GM23248 (cell line): Measurements from ENCODE around the gene ANGPTL2. TPM values are rescaled to one million over a fixed set of nuclear protein-coding genes. Genes with fewer than 3 reads are reported as not detected.
A peak's percentile ranks its signal among the peaks of the same experiment; 100 is the strongest.

Source experiments
- DNase-seq: peaks from one replicate; pipeline ENCODE4 v3.0.0-alpha.2; 2015
- H2AFZ ChIP-seq: fragments of 200-600 bp; sonication (generic); 2 replicates; pipeline ENCODE4 v1.6.1; 2016; ENCODE audit warnings: antibody characterized with exemption
- H3F3A ChIP-seq: fragments of 200-600 bp; sonication (generic); 2 replicates; pipeline ENCODE4 v1.6.1; 2016; ENCODE audit warnings: mild to moderate bottlenecking, antibody characterized with exemption, mixed run types; ENCODE audit not compliant: insufficient read depth
- H3K27ac ChIP-seq: fragments of 200-600 bp; sonication (generic); 2 replicates; pipeline ENCODE4 v1.5.1; 2016; ENCODE audit warnings: mild to moderate bottlenecking
- H3K27me3 ChIP-seq: fragments of 200-600 bp; sonication (generic); replicated peaks from 2 replicates; pipeline ENCODE4 v1.6.1; 2016; ENCODE audit warnings: mild to moderate bottlenecking; ENCODE audit not compliant: insufficient read depth
- H3K36me3 ChIP-seq: fragments of 200-600 bp; sonication (generic); 2 replicates; pipeline ENCODE4 v1.6.1; 2016; ENCODE audit warnings: low read depth, mild to moderate bottlenecking
- H3K4me1 ChIP-seq: fragments of 200-600 bp; sonication (generic); 2 replicates; pipeline ENCODE4 v1.6.1; 2016; ENCODE audit warnings: mild to moderate bottlenecking; ENCODE audit not compliant: insufficient read depth
- H3K4me2 ChIP-seq: fragments of 200-600 bp; sonication (generic); one replicate; pipeline ENCODE4 v1.6.1; 2016; ENCODE audit warnings: mild to moderate bottlenecking; ENCODE audit not compliant: unreplicated experiment
- H3K4me3 ChIP-seq: fragments of 200-600 bp; sonication (generic); 2 replicates; pipeline ENCODE4 v1.5.1; 2016; ENCODE audit warnings: mild to moderate bottlenecking
- H3K79me2 ChIP-seq: fragments of 200-600 bp; sonication (generic); 2 replicates; pipeline ENCODE4 v1.6.1; 2016; ENCODE audit warnings: mild to moderate bottlenecking; ENCODE audit not compliant: insufficient read depth
- H3K9ac ChIP-seq: fragments of 200-600 bp; sonication (generic); 2 replicates; pipeline ENCODE4 v1.6.1; 2016; ENCODE audit warnings: mild to moderate bottlenecking
- H3K9me2 ChIP-seq: fragments of 200-600 bp; sonication (generic); 2 replicates; pipeline ENCODE4 v1.6.1; 2016; ENCODE audit warnings: mixed run types, mild to moderate bottlenecking, moderate library complexity; ENCODE audit not compliant: insufficient read depth
- H3K9me3 ChIP-seq: fragments of 200-600 bp; sonication (generic); one replicate; pipeline ENCODE4 v1.6.1; 2017; ENCODE audit warnings: low read depth
- H4K20me1 ChIP-seq: fragments of 200-600 bp; sonication (generic); 2 replicates; pipeline ENCODE4 v1.6.0; 2016; ENCODE audit not compliant: insufficient read depth
- EZH2 ChIP-seq: fragments of 200-600 bp; sonication (generic); IDR thresholded peaks from 2 replicates; pipeline ENCODE4 v1.6.1; 2018; ENCODE audit warnings: antibody characterized with exemption, mild to moderate bottlenecking; ENCODE audit not compliant: insufficient read depth, poor library complexity, severe bottlenecking
- EZH2phosphoT487 ChIP-seq: fragments of 200-600 bp; sonication (generic); IDR thresholded peaks from 2 replicates; pipeline ENCODE4 v1.6.1; 2018; ENCODE audit warnings: antibody characterized with exemption, moderate library complexity, mild to moderate bottlenecking, low read depth; ENCODE audit not compliant: insufficient read depth
- WGBS, 2 experiments: methylation state at CpG; one replicate each; pipeline ENCODE4 v1.1.6; 2015 to 2017; ENCODE audit warnings: low lambda C conversion rate in 2 of 2, low coverage in 1 of 2; ENCODE audit errors: missing lambda C conversion rate in 2 of 2; 5-methylcytosine and 5-hydroxymethylcytosine counted together
- in situ Hi-C: fragments of 300-500 bp; cut with MboI; formaldehyde crosslinking; loops from 2 replicates; pipeline ENCODE4 v1.15.0; 2020
- polyA plus RNA-seq: library from polyadenylated mRNA; unstranded; fragments of >200 nt; fragmentation: Nextera tagmentation; extraction: Ambion mirVana; gene quantifications from 2 replicates; pipeline ENCODE4 v1.2.1, GENCODE V29; 2016
- total RNA-seq: library from RNA; depleted of rRNA; stranded (reverse); fragments of >200 nt; shearing (Covaris generic); gene quantifications from 2 replicates; pipeline ENCODE4 v1.2.3, GENCODE V29; 2014

The ANGPTL2 gene
- total and polyA plus RNA-seq, 2 experiments from 2014 or later = 8.8 to 12.3 TPM

DNA sequence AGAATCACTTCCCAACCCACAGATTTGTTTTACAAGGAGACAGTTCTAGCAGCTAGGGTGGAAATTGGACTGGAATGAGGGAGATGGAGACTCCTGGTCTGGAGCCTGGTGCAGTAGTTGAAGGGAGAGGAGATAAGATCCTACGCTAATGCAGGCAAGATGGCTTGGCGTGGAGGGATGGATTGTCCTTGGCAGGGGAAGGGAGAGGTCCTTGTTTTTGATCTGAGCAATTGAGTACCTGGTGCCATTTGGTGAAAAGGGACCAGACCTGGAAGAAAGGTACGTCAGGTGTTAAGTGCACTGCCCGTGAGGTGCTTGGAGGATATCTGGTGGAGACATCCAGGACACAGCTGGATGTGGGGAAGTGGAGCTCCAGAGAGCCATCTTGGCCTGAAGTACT is 35.7 kb downstream of the ANGPTL2 start:
- 96 to 98% methylated on average over 4 of the region's 4 CpGs for WGBS, 2 experiments
- in situ Hi-C loops = no loop called here
- no peak for DNase-seq
- Histone ChIP-seq H3K9ac (no peak overlapping the region), H3K9me3 (no peaks in the 10 kb centered on the region), H3K9me2 (no peaks in the 10 kb centered on the region), H3K27ac (no peak overlapping the region), H4K20me1 (no peaks in the 10 kb centered on the region), H3K36me3 (no peaks in the 10 kb centered on the region; the same call in 1 of the 2 replicates), H2AFZ (no peak overlapping the region), H3K79me2 (no peaks in the 10 kb centered on the region), H3K4me2 (no peak overlapping the region), H3K4me3 (no peak overlapping the region), H3K27me3 (no peaks in the 10 kb centered on the region), H3K4me1 (no peaks in the 10 kb centered on the region), H3F3A (no peaks in the 10 kb centered on the region)
- TF ChIP-seq EZH2phosphoT487 = no peak
- no peak for TF ChIP-seq EZH2

GRCh38 chr9:127085186-127085585 is 37.2 kb downstream of the ANGPTL2 start:
- Histone ChIP-seq H3K27me3 (no peaks in the 10 kb centered on the region), H3K4me3 (no peak overlapping the region), H3K36me3 (no peaks in the 10 kb centered on the region; the same call in 1 of the 2 replicates), H3K4me1 (no peaks in the 10 kb centered on the region), H2AFZ (no peak overlapping the region), H3K27ac (no peak overlapping the region), H3K9ac (no peak overlapping the region), H3K79me2 (no peaks in the 10 kb centered on the region), H4K20me1 (no peaks in the 10 kb centered on the region), H3F3A (no peaks in the 10 kb centered on the region), H3K9me3 (no peaks in the 10 kb centered on the region), H3K4me2 (no peak overlapping the region), H3K9me2 (no peaks in the 10 kb centered on the region)
- no peak for DNase-seq
- TF ChIP-seq EZH2phosphoT487 = no peak
- TF ChIP-seq EZH2 = no peak
- in situ Hi-C loops = no loop called here
- 81 to 92% methylated on average over 2 of the region's 2 CpGs for WGBS, 2 experiments

- no peaks in the 10 kb centered on the region for H3K9me3 ChIP-seq
- H3K4me3 ChIP-seq = no peak overlapping the region
- no peaks in the 10 kb centered on the region for H3K27me3 ChIP-seq
- H2AFZ ChIP-seq = no peak overlapping the region
- no peak overlapping the region for H3K27ac ChIP-seq
- H3K4me1 ChIP-seq = no peaks in the 10 kb centered on the region
- WGBS, 2 experiments = 82 to 85% methylated on average over 11 to 12 of the region's 12 CpGs
- no peaks in the 10 kb centered on the region for H3K79me2 ChIP-seq
- H3F3A ChIP-seq = no peaks in the 10 kb centered on the region
- no peak overlapping the region for H3K4me2 ChIP-seq
- no peak overlapping the region for H3K9ac ChIP-seq
- DNase-seq = no peak
- no peaks in the 10 kb centered on the region for H4K20me1 ChIP-seq
- TF ChIP-seq EZH2phosphoT487 = no peak
- TF ChIP-seq EZH2 = no peak
- in situ Hi-C loops = no loop called here
- H3K36me3 ChIP-seq = no peaks in the 10 kb centered on the region; the same call in 1 of the 2 replicates
- H3K9me2 ChIP-seq = no peaks in the 10 kb centered on the region
Measured at GRCh38 chr9:127084076-127085039, 38.1 kb downstream of the ANGPTL2 start.

DNA sequence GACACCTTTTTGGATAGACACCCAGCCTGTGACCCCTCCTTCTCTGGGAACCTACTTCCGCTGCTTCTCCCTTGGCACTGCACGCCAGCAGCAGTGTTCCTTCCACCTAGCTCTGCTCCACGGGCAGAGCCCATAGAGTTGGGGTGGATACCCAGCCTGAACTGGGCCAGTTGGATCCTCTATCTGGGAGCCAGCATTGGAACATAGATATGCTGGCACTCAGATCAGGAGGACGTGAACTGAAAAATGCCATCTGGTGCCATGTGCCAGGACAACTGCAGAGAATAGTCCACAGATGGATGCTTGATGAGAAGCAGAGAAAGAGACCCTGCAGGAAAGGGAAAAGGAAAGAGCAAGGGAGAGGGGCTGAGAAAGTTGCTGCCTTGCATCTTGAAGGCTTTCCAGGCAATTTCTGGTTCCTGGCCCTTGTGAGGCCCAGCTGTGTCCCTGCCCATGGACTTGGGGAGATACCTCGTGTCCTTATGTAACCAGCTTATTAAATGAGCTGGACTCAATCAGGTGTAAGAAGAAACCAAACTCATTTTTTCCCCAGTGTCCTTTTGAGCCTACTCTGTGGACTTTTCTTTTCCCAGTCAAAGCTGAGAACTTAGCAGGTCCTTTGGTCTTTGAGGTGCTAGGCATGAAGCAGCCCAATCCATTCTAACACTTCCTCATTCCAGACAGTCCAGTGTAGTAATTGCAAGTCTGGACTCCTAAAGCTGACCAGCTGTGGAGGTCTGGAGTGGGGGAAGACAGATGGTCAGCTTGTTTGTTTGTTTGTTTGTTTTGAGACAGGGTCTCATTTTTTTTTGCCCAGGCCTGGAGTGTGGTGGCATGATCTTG is 39.1 kb downstream of the ANGPTL2 start:
- Histone ChIP-seq H3K27me3 (no peaks in the 10 kb centered on the region), H3F3A (no peaks in the 10 kb centered on the region), H3K27ac (no peak overlapping the region), H3K4me2 (no peak overlapping the region), H3K9ac (no peak overlapping the region), H3K4me1 (no peaks in the 10 kb centered on the region), H3K36me3 (no peaks in the 10 kb centered on the region; the same call in 1 of the 2 replicates), H2AFZ (no peak overlapping the region), H4K20me1 (no peaks in the 10 kb centered on the region), H3K4me3 (no peak overlapping the region), H3K9me2 (no peaks in the 10 kb centered on the region), H3K9me3 (no peaks in the 10 kb centered on the region), H3K79me2 (no peaks in the 10 kb centered on the region)
- 53 to 62% methylated on average over 5 of the region's 5 CpGs for WGBS, 2 experiments
- in situ Hi-C loops = no loop called here
- TF ChIP-seq EZH2phosphoT487 = no peak
- no peak for TF ChIP-seq EZH2
- peak; percentile 11 for DNase-seq
